Measurements from ENCODE around the gene TBL2.
"Not testable (repeated sequence)": the region's sequence is repeated elsewhere in the genome, so short reads cannot be mapped to it uniquely, and the experiment has no call there.

TBL2 gene

GRCh38 chr7:73570977-73571376 is 7.4 kb downstream of the TBL2 start:
- in situ Hi-C loops (cut with HindIII; ENCODE audit: low sequenced_read_pairs) = no loop called here

- in situ Hi-C loops (cut with HindIII; ENCODE audit: low sequenced_read_pairs) = no loop called here
Measured at GRCh38 chr7:73570521-73570920, 7.9 kb downstream of the TBL2 start.

GRCh38 chr7:73569042-73569608 is 9.3 kb downstream of the TBL2 start:
- in situ Hi-C loops (cut with HindIII; ENCODE audit: low sequenced_read_pairs) = no loop called here

- in situ Hi-C loops (cut with HindIII; ENCODE audit: low sequenced_read_pairs) = no loop called here
Measured at GRCh38 chr7:73567846-73568685, 10.3 kb downstream of the TBL2 start.

GRCh38 chr7:73567140-73567539 is 11.2 kb downstream of the TBL2 start:
- in situ Hi-C loops (cut with HindIII; ENCODE audit: low sequenced_read_pairs) = no loop called here

GRCh38 chr7:73566431-73566830 is 11.9 kb downstream of the TBL2 start:
- in situ Hi-C loops (cut with HindIII; ENCODE audit: low sequenced_read_pairs) = not testable (repeated sequence)

- in situ Hi-C loops (cut with HindIII; ENCODE audit: low sequenced_read_pairs) = no loop called here
Measured at GRCh38 chr7:73565675-73566340, 12.6 kb downstream of the TBL2 start.

GRCh38 chr7:73560109-73560835 is 18.1 kb downstream of the TBL2 start:
- in situ Hi-C loops (cut with HindIII; ENCODE audit: low sequenced_read_pairs) = no loop called here

GRCh38 chr7:73557397-73558257 is 20.8 kb downstream of the TBL2 start, which contains the start of gene BCL7B:
Gene BCL7B (minus strand): TSS chr7:73557690. CDS start chr7:73557578, 112 bp downstream.
- in situ Hi-C loops (cut with HindIII; ENCODE audit: low sequenced_read_pairs) = no loop called here

GRCh38 chr7:73557108-73557396 is 21.3 kb downstream of the TBL2 start:
- in situ Hi-C loops (cut with HindIII; ENCODE audit: low sequenced_read_pairs) = no loop called here

- in situ Hi-C loops (cut with HindIII; ENCODE audit: low sequenced_read_pairs) = no loop called here
Measured at GRCh38 chr7:73556208-73557107, 21.9 kb downstream of the TBL2 start.

GRCh38 chr7:73555411-73555982 is 22.9 kb downstream of the TBL2 start:
- in situ Hi-C loops (cut with HindIII; ENCODE audit: low sequenced_read_pairs) = no loop called here

- in situ Hi-C loops (cut with HindIII; ENCODE audit: low sequenced_read_pairs) = not testable (repeated sequence)
Measured at GRCh38 chr7:73550093-73550492, 28.3 kb downstream of the TBL2 start.

- in situ Hi-C loops (cut with HindIII; ENCODE audit: low sequenced_read_pairs) = no loop called here
Measured at GRCh38 chr7:73549176-73549575, 29.2 kb downstream of the TBL2 start.

- in situ Hi-C loops (cut with HindIII; ENCODE audit: low sequenced_read_pairs) = no loop called here
Measured at GRCh38 chr7:73547841-73548240, 30.5 kb downstream of the TBL2 start.

- in situ Hi-C loops (cut with HindIII; ENCODE audit: low sequenced_read_pairs) = no loop called here
Measured at GRCh38 chr7:73544678-73545077, 33.7 kb downstream of the TBL2 start.

GRCh38 chr7:73541722-73542121 is 36.7 kb downstream of the TBL2 start:
- in situ Hi-C loops (cut with HindIII; ENCODE audit: low sequenced_read_pairs) = no loop called here

- in situ Hi-C loops (cut with HindIII; ENCODE audit: low sequenced_read_pairs) = no loop called here
Measured at GRCh38 chr7:73539709-73540108, 38.7 kb downstream of the TBL2 start.

- in situ Hi-C loops (cut with HindIII; ENCODE audit: low sequenced_read_pairs) = not testable (repeated sequence)
Measured at GRCh38 chr7:73538510-73538909, 39.9 kb downstream of the TBL2 start.

All from endothelial cell of hepatic sinusoid (primary cell).